NCI-H1048 (cell line): ENCODE results near the gene SYNJ2.

Experiments
- DNase-seq: peaks from one replicate; lab custom pipeline; 2025; lab: John Stamatoyannopoulos, UW

SYNJ2 gene

DNA sequence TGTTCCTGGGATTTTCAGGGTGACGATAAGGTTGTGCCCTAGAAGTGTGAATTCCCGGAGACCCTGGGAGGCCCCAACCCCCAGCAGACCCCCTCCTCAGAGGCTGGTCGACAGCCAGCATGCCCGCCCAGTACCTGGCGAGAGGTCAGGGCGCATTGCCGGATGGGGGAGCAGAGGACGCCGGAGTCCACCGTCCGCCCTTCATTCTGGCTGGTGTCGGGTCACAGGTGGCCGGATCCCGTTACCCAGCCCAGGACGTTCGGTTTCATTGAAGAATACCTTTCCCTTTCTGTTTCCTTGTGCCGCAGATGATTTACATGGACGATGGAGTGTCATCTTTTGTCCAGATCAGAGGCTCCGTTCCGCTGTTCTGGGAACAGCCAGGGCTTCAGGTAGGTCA lies 61.3 kb downstream of the SYNJ2 start:
- DNase-seq: no peak

DNA sequence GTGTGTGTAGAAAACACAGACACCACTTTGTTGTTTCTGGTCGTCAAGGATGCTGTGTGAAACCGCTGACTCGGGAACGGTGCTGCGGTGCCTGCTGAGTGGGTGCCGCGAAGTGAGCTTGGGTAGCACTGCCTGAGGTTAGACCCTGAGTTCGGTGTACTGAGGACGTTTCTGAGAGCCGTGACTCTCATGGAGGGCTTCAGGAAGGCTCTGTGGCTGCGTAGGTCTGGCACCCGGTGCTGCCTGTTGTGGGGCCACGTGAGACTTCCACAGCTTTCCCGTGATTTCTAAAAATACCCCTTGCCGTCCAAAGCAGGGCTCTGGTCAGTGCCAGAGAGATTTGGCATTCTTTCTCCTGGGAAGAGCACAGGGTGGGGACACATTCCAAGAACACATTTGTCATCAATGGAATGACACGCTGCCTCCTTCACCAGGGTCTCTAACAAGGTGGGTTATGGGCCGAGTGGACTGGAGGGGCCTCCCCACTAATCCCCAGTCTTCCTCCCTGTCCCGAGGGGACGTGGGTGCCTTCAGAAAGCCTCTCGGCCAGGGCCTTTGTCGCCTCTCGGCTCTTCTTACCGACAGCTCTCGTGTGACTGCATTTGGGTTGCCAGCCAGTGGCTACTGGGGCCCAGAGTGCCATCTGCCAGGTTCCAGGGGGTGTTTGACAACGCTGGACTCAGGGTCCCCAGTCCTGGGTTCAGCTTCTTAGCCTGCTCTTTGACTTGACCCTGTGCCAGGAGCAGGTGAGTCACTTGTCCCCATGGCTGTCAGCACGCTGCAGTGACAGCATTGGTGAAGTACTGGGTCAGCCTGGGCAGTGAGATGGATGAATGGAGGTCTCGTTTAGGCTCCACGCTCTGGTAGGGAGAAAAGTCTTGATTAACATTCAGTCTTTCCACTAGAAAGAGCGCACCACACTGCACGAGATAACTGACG lies 62.2 kb downstream of the SYNJ2 start:
- no peak for DNase-seq

DNA sequence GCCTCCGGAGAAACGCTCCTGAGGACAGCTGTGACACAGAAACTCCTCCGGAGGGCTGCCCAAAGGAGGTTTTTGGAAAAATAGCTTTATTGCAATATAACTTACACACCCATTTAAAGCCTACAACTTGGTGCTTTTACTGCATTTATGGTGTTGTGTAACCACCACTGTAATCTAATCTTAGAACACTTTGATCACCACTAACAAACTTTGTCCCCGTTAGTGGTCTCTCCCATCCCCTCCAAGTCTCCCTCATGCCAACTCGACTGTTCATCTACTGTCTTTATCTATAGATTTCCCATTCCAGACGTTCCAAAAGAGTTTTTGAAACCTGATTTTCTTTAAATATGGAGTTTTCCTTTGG lies 62.8 kb downstream of the SYNJ2 start:
- DNase-seq: no peak

DNA sequence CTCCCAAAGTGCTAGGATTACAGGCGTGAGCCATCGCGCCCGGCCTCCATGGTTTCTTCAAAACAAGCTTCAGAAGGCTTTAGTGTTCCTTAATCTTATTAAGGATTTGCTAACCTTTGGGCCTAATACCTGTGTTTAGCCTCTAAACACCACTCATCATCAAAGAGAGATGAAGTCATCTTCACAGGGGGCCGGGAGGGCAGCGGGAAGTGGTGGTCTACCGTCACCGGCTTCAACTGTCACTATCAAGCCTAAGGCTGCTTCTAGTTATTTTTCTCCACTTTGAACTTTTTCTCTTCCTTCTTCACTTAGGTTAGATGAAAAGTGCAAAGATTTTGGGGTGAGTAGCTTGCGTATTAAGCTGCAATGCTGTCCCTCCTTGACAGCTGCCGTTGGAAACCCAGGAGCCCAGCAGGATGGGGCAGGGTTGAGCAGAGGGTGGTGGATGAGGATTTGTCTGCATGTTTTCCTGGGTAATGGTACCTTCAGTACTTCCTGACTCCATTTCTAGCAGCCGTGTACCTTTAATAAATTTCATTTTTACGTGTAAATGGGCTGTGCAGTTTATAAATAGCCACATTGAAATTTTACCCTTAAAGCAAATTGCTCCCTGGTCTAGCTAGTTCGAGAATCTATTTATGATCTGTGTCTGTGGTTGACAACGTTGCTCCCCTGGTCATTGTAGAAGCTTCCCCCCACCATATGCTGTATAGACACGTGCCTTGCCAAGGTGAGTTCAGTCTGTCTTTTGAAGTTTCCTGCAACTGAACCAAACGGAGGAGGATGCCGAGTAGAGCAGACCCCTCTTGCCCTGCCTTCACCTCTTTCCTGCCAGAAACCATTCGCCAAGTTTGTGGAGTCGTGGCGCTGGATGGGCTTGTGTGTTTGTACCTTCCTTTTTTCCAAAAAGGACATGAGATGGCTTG lies 64.8 kb downstream of the SYNJ2 start:
- no peak for DNase-seq

DNA sequence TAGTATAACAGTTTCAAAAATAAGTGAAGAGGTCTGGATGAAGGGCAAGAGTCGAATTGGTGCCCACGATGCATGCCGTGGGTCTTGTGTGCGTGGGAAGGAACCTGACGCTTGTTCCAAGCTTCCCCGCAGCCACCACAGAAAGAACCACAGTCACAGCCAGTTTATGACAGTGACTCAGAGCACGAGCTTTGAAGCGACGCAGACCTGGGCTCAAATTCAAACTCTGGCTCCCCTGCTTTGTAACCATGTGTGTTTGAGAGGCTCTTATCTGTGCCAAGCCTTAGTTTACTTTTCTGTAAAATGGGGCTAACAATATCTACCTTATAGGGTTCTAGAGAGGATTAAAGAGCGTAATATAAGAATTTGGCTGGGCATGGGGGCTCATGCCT lies 65.5 kb downstream of the SYNJ2 start:
- DNase-seq: no peak

DNA sequence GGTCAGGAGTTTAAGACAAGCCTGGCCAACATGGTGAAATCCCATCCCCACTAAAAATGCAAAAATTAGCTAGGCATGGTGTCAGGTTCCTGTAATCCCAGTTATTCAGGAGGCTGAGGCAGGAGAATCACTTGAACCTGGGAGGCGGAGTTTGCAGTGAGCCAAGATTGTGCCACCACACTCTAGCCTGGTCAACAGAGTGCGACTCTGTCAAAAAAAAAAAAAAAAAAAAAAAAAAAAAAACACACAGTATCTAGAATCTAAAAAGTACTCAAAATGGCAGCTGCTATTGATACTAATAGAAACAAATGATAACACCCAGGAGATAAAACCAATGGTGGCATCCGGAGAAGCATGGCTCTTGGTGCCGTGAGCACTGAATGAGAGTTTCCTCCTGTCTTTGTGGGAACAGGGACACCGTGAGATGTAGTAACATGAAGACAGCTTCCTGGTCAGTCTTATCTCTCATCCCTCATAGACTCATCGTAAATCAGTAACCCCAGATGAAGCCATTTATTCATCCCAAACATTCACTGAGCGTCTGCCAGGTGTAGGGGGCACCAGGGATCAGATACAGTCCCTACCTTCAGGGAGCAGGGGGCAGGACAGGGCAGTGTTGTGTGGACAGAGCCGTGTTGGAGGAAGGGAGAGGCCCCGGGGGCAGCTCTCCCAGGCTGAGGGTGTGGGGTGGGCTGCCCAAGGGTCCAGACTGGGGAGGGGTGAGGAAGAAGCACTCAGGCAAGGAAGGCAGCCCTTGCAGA lies 66.1 kb downstream of the SYNJ2 start:
- DNase-seq: no peak

DNA sequence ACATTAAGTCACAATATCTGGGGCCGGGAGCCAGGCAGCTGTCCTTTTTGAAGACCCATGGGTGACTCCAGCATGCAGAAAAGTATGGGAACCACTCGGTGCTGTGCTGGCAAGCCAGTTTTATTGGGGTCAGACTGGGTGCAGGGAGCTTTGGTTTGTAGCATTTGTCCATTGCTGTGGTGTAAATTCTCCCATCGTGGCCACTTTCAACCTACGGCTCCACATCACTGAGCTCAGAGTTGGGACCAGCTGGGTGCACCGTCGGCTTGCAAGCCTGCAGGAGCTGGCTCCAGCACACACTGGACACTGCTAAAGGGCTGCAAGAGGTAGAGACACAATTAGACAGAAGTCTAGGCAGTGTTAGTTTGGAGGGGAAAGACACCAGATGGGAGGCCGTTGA lies 66.9 kb downstream of the SYNJ2 start:
- DNase-seq: no peak

DNA sequence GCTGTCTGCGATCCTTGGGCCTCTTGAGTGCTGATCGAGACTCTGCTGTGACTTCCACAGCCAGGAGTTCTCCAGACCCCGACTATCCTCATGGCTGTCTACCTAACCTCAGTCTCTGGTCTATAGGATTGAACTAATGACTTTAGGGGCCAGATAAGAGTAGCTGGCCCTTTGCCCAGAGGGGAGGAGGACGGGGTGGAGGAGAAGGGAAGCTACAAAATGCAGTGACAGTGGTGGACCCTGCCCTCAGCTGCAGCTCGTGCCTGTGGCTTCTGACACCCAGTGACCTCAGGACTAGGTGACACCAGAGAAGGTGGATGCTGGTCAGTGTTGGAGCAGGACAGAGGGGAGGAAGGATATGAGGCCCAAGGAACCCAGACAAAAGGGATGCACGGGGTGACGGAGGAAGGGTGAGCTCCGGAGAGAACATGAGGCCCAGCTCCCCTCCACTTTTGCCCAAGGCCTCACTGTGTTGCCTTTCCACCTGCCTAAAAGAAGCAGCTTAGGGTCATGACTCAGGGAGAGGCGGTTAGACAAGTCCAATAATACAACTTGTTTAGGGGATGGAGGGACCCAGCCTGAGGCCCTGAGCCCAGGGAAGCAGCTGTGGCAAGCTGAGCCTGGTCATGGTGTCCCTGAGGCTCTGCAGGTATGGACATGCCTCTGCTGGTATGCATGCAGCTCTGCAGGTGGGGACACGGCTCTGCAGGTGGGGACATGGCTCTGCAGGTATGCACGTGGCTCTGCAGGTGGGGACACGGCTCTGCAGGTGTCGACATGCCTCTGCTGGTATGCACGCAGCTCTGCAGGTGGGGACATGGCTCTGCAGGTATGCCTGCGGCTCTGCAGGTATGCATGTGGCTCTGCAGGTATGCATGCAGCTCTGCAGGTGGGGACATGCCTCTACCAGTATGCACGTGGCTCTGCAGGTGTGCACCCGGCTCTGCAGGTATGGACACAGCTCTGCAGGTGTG lies 67.7 kb downstream of the SYNJ2 start:
- DNase-seq: no peak

DNA sequence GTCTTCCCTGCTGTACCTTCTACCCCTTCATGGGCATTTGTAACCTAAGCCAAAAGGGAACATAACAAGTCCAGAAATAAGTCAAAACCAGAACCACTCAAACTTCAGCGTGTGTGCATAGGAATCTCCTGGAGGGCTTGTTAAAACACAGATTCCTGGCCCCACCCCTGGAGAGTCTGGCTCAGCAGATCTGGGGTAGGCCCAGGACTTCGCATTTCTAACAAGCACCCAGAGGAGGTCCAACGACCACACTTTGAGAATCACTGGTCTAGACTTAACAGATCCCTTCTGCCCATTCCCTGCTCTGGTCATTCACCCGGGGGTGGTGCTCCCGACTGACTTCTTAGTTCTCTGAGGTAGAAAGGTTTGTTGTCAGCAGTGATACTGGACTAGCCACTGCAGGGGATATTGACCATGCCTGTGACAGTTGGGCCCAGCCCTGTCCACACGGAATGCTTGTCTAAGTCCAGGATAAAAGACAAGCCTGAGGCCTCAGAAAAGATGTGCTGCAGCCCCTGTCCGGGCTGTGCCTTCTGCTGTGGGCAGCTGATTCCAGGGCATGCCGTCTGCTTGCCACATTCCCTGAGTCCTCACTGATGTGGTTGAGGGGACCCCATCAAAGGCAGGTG lies 68.6 kb downstream of the SYNJ2 start:
- no peak for DNase-seq

DNA sequence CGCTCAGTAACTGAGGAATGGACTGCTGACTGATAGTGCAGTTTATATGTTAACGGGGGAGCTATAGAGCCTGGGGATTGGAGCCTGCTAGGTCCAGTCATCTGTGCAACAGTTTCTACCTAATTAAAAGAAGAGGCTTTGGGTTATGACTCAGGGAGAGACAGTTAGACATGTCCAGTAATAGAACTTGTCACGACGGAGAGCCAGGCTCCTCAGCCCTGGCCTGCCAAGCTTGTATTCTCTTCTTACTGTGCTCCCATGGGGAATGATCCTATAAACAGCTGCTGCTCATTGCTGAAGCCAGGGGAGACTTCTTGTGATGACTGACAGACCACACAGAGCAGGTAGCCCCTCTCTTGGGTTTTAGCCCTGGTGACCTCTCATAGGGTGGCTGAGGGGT lies 69.3 kb downstream of the SYNJ2 start:
- no peak for DNase-seq

DNA sequence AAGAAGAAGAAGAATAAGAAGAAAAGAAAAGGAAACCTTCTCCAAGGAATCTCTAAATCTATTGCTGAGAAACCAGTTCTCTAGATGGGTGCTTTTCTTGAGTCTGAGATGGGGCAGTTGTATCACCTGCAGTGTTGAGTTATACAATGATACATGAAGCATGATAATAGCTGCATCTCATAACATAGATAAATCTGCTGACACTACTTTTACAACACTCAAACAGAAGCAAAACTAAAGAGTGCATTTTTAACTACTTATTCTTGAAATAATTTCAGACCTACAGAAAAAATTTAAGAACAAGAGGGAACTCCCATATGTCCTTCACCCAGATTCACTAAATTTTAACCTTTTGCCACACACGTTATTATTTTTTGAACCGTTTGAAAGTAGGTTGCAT lies 70.3 kb downstream of the SYNJ2 start:
- DNase-seq: no peak

DNA sequence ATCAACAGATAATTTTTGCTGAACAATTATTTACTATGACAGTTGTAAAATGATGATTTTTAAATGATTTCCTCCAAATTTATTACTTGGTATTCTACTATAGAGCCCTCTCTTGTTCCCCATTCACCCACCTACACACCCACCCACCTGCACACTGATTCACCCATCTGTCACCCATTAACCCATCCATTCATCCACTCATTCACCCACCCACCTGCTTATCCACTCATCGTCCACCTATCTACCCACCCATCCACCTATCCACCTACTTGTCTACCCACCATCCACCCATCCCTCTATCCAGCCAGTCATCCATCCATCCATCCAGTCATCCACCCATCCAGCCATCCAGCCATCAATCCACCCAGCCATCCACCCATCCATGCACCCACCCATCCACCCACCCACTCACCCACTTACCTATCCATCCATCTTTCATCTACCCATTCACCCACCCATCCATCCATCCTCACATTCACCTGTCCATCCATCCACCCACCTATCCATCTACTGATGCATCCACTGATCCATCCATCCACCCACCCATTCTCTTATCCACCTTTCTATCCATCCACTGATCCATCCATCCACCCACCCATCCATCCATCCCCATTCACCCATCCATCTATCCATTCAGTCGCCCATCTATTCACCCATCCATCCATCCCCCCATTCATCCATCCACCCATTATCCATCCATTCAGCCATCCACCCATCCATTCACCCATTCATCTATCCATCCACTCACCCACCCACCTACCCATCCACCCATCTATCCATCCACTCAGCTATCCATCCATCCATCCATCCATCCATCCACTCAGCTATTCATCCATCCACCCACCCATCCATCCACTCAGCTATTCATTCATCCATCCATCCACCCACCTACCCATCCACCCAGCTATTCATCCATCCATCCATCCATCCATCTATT lies 72.0 kb downstream of the SYNJ2 start:
- no peak for DNase-seq

DNA sequence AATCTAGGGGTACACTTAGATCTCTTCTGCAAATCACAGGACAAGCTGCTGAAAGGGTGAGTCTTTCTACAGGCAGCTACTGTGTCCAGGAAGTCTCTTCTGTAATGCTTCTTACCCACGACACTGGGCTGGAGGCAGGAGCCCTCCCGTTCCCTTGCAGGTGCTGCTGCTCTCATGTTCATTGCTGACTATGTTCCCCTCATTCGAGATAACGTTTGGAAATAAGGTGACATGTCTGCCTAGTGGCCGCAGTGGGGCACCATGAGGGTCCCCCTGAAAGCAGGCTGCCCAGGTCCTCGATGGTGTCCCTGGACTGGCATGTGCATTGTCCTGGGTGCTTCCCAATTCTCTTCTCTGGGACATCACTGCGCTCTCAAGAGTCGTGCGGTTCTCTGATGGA lies 74.7 kb downstream of the SYNJ2 start:
- DNase-seq: no peak

DNA sequence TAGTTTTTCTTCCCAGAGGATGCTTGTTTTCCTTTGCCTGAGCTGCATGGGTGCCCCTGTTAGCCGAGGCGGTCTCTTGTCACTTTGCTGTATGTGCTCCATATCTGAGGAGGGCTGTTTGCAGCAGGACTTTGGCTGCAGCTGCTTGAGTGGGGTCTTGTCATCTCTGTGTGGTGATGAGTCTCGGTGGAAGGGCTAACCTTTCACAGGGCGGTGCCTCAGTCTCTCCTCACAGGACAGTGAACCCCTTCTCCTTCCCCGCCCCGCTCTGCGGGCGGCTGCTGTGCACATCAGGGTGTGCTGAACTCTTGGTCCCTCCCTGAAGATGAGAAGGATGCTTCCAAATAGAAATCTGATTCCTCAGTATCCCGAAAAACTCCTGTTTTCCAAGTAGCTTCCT lies 75.1 kb downstream of the SYNJ2 start:
- no peak for DNase-seq

DNA sequence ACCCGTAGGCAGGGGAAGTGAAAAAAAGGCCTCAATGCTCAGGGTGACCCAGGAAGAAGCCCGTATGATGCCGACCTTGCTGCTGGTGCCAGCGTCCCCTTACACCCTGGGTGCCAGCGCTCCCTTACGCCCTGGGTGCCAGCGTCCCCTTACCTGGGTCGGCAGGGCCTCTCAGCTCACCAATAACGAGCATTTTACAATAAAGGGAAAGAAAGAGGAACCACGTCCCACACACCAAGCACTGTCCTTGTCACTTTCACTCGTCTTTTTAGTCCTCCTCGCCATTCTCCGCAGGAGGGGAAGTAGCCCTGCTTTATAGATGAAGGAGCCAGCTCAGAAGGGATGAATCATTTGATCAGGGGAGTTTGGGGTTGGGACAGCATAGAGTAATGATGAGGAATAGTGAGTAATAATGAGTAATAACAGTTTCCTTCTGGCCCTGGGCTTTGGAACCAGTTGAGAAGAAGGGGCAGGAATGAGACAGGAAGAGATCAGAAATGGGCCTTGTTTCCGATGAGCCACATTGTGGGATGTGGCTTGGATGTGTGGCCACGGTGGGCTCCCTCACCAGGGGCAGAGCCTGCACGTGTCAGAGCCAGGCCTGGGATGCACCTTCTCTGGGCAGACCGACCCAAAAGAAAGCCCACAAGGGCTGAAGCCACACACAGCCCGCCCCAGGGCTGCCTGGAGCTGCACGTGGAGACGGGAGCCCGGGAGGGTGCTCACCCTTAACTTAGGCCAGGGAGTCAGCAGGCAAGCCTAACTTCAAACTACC lies 75.7 kb downstream of the SYNJ2 start:
- no peak for DNase-seq

DNA sequence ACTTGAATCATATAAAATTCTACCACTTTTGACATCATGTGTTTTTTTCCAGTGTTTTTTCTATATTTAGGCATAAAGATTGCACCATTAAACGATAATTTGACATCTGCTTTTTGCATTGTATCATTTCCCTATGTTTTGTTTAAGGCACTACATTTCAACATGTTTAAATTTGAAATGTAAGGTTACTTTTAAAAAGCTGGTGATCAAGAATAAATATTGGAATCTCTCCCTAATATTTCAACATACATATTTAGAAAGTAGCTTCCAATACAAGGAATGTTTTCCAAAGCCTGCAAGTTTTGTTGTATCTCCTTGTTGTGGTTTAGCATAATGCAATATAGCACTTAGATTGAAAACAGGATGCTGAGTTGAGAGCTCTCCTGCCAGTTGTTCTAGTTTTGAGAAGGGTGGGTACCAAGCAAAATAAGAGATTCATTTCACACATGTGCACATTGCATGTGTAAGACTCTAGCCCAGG lies 76.5 kb downstream of the SYNJ2 start:
- no peak for DNase-seq

DNA sequence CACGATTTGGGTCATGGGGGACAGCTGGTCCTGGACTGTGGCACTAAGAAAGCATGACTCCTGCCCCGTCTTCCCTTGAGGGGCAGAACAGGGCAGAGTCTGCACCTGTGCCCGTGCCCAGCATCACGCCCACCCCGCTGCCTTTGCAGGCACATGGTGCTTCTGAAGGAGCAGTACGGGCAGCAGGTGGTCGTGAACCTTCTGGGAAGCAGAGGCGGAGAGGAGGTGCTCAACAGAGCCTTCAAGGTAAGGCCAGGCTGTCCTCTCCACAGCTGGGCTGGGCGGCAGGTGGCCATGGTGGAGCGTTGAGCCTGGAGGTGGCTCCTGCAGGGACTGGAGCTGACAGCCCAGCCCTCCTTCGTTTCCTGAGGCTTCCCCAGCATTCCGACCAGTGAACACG lies 77.4 kb downstream of the SYNJ2 start:
- no peak for DNase-seq
